Activated T-helper 1 cell treated with anti-CD3 and anti-CD28 coated beads, Interleukin-2, amount 50 U/mL, for 16 hours (primary cell): ENCODE data around the gene GLB1L2.
"Not testable (repeated sequence)": the region's sequence is repeated elsewhere in the genome, so short reads cannot be mapped to it uniquely, and the experiment has no call there.

Experiments
- DNase-seq, 2 donors: peaks; one replicate each; pipeline ENCODE4 v3.0.0-alpha.2; 2020; ENCODE audit warnings: low read depth in 1 of 2, low spot score in 1 of 2

Gene GLB1L2

GRCh38 chr11:134321373-134321772, 10.4 kb upstream of the GLB1L2 start:
- DNase-seq = not testable (repeated sequence)

- no peak for DNase-seq
Measured at GRCh38 chr11:134322553-134322952, 9.2 kb upstream of the GLB1L2 start.

GRCh38 chr11:134328433-134328832, 3.4 kb upstream of the GLB1L2 start:
- no peak for DNase-seq

GRCh38 chr11:134330611-134331353, 1.0 kb upstream of the GLB1L2 start:
- DNase-seq = no peak

- peak in 1 of 2 donors; percentile 9 for DNase-seq
Measured at GRCh38 chr11:134332189-134332631, 422 bp downstream of the GLB1L2 start.

GRCh38 chr11:134332782-134333181, 994 bp downstream of the GLB1L2 start:
- no peak for DNase-seq

GRCh38 chr11:134333312-134333711, 1.5 kb downstream of the GLB1L2 start:
- no peak for DNase-seq

GRCh38 chr11:134333946-134334345, 2.2 kb downstream of the GLB1L2 start:
- DNase-seq = no peak

GRCh38 chr11:134334796-134335571, 3.2 kb downstream of the GLB1L2 start:
- no peak for DNase-seq

GRCh38 chr11:134337051-134337450, 5.3 kb downstream of the GLB1L2 start:
- DNase-seq = no peak

- no peak for DNase-seq
Measured at GRCh38 chr11:134338068-134338467, 6.3 kb downstream of the GLB1L2 start.

GRCh38 chr11:134338654-134339053, 6.9 kb downstream of the GLB1L2 start:
- no peak for DNase-seq

GRCh38 chr11:134339756-134340155, 8.0 kb downstream of the GLB1L2 start:
- no peak for DNase-seq

GRCh38 chr11:134340354-134340964, 8.7 kb downstream of the GLB1L2 start:
- no peak for DNase-seq

- DNase-seq = no peak
Measured at GRCh38 chr11:134341805-134342571, 10.2 kb downstream of the GLB1L2 start.

- no peak for DNase-seq
Measured at GRCh38 chr11:134342572-134343340, 11.0 kb downstream of the GLB1L2 start.

- DNase-seq = no peak
Measured at GRCh38 chr11:134343646-134344045, 11.9 kb downstream of the GLB1L2 start.

GRCh38 chr11:134344497-134345236, 12.9 kb downstream of the GLB1L2 start:
- DNase-seq = not testable (repeated sequence)

GRCh38 chr11:134345237-134345550, 13.4 kb downstream of the GLB1L2 start:
- DNase-seq = no peak
